ENCODE data around the gene PODXL2. TPM values are rescaled to one million over a fixed set of nuclear protein-coding genes. Genes with fewer than 3 reads are reported as not detected.
A peak's percentile ranks its signal among the peaks of the same experiment; 100 is the strongest.
"Not testable (repeated sequence)": the region's sequence is repeated elsewhere in the genome, so short reads cannot be mapped to it uniquely, and the experiment has no call there.

PODXL2 gene
- total RNA-seq, 1 donor from 2014 or later = 1.0 TPM

DNA sequence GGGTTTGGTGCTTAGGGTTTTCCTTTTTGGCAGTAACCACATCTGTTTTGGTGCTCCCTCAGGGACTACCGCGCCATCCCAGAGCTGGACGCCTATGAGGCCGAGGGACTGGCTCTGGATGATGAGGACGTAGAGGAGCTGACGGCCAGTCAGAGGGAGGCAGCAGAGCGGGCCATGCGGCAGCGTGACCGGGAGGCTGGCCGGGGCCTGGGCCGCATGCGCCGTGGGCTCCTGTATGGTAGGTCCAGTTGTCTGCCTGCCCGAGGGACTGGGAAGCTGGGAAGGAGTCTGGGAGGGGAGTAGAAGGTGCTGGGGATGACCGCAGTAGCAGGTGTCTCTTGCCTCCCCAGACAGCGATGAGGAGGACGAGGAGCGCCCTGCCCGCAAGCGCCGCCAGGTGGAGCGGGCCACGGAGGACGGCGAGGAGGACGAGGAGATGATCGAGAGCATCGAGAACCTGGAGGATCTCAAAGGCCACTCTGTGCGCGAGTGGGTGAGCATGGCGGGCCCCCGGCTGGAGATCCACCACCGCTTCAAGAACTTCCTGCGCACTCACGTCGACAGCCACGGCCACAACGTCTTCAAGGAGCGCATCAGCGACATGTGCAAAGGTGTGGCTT, 24.3 kb upstream of the PODXL2 start:
- no peak for DNase-seq (ENCODE audit: low read depth in 2 of 2)

DNA sequence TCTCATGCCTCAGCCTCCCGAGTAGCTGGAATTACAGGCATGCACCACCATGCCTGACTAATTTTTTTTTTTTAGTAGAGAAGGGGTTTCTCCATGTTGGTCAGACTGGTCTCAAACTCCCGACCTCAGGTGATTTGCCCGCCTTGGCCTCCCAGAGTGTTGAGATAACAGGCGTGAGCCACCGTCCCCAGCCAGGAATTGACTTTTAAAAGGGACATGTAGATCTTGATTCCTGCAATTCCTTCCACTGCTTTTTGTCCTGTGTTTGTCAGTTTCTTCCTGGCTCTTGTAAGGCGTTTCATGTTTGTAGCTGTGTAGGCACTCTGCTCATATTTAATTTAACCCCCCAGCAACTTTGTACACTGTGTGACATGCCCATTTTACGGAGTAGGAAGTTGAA, 23.4 kb upstream of the PODXL2 start:
- not testable (repeated sequence) for DNase-seq (ENCODE audit: low read depth in 2 of 2)

DNA sequence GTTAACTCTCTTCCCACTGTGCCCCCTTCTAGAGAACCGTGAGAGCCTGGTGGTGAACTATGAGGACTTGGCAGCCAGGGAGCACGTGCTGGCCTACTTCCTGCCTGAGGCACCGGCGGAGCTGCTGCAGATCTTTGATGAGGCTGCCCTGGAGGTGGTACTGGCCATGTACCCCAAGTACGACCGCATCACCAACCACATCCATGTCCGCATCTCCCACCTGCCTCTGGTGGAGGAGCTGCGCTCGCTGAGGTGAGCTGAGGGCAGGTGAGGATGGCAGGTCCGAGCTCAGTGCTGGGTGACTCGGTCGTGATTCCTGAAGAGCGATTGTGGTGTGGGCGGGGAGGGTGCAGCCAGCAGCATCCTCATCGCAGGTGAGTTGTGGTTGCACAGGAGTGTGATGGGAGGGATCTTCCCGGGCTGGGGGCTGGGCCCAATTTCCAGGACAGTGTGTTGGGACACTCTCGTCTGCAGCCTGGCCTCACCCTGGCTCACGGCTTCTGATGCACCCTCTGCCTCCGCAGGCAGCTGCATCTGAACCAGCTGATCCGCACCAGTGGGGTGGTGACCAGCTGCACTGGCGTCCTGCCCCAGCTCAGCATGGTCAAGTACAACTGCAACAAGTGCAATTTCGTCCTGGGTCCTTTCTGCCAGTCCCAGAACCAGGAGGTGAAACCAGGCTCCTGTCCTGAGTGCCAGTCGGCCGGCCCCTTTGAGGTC, 22.7 kb upstream of the PODXL2 start:
- no peak for DNase-seq (ENCODE audit: low read depth in 2 of 2)

DNA sequence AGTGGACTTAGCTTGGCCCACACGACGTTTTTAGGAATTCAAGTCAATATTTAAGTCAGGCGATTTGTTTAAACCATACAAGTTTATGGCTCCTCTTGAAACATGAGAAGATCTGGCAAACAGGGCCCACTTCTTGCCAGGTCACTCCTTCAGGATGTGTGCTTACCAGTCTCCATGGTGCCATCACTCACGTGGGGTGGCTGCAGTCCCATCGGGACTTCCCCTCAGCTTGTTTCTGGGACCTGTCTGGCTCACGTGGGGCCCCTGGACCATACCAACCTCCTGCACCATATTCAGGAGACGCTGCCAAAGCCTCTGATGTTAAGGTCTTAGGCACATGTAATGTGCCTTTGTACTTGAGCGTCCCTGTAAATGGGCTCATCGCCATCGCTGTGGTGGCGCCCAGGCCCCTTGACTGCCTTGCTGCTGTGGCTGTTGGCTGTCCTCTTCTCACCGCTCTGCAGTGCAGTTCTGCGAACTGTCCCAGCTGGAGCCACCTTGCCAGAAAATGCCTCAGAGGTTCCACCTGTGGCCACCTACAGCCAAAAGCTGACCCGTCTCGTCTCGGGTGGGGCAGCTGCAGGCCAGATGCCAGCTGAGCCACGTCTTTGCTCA, 21.9 kb upstream of the PODXL2 start:
- DNase-seq (ENCODE audit: low read depth in 2 of 2) = no peak

DNA sequence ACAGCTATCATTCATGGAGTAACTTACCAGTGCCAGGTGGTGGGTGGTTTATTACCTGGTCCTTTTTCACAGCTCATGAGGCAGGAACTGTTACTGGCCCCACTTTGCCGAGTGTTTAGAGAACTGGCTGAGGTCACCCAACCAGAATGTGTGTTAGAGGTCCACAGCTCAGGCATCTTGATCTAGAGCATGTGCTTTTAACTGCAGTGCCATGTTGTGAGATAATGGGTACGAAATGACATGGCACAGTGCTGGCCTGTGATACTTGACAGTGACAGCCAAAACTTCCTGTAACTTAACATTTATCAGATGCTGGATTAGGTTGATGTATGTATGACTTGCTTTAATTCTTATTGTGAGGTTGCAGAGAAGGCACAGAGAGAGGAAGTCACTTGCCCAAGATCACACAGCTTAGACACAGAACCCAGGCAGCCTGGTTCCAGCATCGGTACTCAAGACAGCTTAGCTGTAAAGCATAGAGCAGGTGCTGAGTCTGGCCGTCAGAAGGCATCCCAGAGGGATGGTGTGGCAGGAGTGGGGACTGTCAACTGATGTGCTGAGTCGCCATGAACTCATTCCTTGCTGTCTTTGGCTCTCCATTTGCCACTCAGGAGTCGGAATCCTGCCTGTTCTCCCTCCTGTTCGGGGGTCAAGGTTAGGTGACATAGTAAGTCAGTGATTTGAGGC, 21.2 kb upstream of the PODXL2 start:
- DNase-seq (ENCODE audit: low read depth in 2 of 2) = no peak

DNA sequence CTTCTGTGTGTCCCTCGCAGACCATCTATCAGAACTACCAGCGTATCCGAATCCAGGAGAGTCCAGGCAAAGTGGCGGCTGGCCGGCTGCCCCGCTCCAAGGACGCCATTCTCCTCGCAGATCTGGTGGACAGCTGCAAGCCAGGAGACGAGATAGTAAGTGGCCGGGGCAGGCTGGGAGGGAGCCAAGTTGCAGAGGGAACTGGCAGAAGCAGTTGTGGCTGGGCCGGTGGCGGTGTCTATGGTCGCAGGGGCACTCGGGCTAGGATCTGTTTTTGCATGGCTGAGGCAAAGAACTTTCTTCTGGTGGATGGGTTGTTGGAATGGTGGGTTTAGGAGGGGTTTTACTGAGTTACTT, 20.6 kb upstream of the PODXL2 start:
- no peak for DNase-seq (ENCODE audit: low read depth in 2 of 2)

DNA sequence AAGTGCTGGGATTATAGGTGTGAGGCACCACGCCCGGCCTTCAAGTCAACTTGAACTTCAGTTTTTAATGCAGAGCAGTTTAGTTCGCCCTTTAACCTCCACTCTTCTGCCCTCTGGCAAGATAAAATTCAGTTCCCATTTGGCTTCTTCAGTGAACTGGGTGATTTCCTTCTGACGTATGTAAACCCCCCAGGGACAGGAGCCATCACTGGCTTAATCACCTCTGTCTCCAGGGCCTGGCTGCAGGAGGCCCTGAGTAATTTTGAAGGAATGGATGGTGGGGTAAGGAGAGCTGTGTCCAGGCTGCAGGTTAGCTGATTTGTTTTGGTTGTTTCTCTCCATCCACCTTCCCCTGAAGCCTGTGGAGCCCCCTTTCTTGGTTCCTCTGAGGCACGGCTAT, 18.9 kb upstream of the PODXL2 start:
- DNase-seq (ENCODE audit: low read depth in 2 of 2) = no peak

DNA sequence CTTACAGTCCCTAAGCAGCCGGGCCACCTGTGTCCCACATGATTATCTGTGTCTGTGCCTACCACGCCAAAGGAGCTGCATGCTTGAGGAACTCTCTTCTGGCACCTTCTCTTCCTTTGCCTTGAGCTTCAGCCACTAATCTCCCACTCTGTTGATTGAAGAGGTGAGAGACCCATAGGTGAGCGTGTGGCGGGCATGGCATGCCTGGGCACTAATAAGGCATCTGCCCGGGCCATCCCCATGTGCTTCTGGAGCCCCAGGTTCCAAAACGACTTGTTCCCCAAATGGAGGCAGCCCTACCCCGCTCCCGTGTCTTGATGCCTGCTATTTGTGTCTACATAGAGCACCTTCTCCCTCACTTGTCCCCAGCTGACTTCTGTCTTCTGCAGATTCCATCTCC, 17.7 kb upstream of the PODXL2 start:
- no peak for DNase-seq (ENCODE audit: low read depth in 2 of 2)

DNA sequence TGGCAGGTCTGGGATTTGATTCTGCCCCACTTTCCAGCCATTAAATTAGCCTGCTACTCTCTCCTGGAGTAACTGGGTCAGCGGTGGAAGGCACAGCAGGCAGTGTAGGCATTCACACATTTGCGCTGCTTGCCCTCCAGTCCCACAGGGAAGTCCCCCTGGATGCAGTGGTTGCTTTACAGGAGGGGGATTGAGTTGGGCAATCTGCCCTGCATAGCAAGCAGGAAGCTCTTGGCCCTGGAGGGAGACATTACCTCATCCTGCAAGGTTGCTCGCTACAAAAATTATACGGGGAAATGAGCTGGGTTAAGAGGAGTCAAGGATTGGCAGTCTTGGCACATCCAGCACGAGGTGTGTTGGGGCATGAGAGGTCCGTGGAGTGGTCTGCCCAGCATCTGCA, 16.0 kb upstream of the PODXL2 start:
- peak in 1 of 2 donors; percentile 62 for DNase-seq (ENCODE audit: low read depth in 2 of 2)

DNA sequence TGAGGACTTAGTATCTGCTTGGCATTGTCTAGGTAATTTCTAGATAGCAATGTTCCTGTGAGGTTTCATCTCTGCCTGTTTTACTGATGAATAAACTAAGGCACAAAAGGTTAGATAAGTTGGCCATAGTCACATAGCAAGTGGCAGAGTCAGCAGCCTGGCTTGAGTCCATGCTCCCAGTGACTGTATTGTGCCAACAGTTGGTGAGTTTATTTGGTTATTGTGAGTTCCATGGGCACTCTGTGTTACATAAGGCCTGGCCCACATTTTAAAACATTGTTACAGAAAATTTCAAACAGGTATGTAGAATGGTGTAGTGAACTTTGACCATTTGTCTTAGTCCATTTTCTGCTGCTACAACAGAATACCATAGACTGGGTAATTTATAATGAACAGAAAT, 15.6 kb upstream of the PODXL2 start:
- DNase-seq (ENCODE audit: low read depth in 2 of 2) = no peak

DNA sequence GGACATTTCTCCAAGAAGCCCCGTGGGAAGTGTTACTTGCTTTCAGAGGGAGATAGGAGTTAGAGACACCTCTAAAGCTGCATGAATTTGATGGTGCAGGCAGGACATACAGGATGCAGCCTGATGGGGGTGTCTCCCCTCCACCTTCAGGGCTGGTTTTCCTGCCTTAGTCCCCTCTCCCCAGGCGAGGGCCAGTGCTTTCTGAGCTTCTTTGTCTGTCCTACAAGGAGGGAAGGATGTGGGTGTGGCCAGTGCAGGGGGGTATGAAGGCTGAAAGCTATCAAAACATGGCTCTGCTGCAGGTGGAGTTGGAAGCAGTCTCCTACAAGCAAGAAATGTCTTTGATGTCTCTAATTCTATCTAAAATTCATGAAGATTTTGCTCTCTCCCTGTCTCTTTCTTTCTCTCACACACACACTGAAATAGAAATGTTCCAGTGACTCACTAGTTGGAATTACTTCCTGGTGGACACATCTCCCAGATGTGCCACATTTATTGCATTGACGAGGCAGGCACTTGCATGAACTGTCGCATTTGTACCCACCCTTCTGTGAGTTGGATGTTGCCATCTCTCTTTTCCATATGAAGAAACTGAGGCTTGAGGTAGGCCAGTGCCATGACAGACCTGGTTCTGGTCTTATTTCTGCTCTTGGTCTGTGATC, 13.9 kb upstream of the PODXL2 start:
- no peak for DNase-seq (ENCODE audit: low read depth in 2 of 2)

DNA sequence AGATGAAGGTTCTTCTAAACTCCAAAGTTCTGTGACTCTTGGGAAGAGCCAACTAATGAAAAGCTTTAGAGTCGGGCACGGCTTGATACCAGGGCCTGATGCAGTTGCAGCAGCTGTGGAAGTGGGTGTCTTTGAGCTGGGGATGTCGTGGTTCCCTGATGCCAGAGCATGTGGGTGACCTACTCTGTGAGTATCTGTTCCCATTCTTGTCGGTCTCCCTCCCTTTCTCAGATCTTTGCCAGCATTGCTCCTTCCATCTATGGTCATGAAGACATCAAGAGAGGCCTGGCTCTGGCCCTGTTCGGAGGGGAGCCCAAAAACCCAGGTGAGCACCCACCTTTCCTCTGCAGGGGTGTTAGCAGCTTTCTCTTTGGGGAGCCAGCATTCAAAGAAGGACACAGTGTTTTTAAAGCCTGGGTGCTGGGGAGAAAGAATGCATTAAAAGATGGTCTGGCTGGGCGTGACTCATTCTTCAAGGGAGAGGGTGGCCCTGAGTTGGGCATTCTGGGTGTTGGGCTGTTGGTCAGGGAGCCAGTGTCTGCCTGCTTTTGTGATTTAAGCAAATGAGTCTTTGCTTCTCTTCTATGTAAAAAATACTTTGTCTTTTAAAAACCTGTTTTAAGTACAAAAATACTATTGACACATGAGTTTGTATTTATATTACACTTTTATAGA, 13.2 kb upstream of the PODXL2 start:
- DNase-seq (ENCODE audit: low read depth in 2 of 2) = no peak

DNA sequence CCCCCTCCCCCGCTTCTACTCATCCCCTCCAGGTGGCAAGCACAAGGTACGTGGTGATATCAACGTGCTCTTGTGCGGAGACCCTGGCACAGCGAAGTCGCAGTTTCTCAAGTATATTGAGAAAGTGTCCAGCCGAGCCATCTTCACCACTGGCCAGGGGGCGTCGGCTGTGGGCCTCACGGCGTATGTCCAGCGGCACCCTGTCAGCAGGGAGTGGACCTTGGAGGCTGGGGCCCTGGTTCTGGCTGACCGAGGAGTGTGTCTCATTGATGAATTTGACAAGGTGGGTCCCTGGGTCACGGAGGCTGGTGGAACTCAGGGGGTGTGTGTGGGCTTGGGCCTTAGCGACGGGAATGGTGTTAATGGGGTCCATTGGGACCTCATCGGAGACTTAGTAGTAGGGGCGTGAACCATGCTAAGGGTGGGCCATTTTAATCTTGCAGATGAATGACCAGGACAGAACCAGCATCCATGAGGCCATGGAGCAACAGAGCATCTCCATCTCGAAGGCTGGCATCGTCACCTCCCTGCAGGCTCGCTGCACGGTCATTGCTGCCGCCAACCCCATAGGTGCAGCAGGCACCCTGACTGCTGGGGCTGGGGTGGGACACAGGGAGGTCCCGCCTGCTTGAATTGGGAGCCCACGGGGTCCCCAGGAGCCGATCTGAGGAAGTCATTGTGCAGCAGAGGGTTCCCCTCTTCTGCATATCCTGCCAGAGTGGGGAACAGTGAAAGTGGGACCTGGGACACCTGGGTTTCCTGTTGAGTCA, 12.0 kb upstream of the PODXL2 start:
- DNase-seq (ENCODE audit: low read depth in 2 of 2) = no peak

DNA sequence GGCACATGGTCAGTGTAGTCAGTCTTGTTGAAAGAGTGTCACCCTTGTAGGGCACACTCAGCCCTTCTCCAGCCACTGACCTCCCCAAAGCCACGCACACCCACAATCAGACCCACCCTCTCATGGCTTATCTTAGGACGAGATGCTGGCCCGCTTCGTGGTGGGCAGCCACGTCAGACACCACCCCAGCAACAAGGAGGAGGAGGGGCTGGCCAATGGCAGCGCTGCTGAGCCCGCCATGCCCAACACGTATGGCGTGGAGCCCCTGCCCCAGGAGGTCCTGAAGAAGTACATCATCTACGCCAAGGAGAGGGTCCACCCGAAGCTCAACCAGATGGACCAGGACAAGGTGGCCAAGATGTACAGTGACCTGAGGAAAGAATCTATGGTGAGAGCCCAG, 10.1 kb upstream of the PODXL2 start:
- DNase-seq (ENCODE audit: low read depth in 2 of 2) = no peak

DNA sequence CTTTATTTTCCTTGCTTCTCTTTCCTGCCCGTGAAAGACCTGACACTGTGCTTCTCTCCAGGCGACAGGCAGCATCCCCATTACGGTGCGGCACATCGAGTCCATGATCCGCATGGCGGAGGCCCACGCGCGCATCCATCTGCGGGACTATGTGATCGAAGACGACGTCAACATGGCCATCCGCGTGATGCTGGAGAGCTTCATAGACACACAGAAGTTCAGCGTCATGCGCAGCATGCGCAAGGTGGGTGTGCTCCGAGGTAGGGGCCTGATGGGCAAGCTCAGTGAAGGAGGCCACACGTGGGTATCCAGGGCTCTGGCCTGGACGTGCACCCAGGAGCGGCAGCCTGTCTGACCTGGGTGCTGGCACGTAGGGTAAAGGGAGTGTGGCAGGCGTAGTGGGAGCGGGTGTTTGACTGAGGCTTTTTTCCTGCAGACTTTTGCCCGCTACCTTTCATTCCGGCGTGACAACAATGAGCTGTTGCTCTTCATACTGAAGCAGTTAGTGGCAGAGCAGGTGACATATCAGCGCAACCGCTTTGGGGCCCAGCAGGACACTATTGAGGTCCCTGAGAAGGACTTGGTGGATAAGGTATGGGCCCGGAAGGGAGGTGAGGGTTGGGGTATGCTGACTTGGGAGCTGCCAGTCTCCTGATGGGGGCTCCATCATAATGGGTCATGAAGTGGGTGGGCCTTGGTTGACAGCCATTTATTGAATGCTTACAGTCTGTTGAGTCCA, 8.2 kb upstream of the PODXL2 start:
- DNase-seq (ENCODE audit: low read depth in 2 of 2) = no peak

DNA sequence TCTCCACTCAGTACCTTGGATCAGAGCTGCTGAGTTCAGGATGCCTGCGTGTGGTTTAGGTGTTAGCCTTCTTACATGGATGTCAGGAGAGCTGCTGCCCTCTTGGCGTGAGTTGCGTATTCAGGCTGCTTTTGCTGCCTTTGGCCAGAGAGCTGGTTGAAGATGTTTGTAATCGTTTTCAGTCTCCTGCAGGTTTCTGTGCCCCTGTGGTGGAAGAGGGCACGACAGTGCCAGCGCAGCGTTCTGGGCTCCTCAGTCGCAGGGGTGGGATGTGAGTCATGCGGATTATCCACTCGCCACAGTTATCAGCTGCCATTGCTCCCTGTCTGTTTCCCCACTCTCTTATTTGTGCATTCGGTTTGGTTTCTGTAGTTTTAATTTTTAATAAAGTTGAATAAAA, 7.0 kb upstream of the PODXL2 start:
- DNase-seq (ENCODE audit: low read depth in 2 of 2) = no peak

DNA sequence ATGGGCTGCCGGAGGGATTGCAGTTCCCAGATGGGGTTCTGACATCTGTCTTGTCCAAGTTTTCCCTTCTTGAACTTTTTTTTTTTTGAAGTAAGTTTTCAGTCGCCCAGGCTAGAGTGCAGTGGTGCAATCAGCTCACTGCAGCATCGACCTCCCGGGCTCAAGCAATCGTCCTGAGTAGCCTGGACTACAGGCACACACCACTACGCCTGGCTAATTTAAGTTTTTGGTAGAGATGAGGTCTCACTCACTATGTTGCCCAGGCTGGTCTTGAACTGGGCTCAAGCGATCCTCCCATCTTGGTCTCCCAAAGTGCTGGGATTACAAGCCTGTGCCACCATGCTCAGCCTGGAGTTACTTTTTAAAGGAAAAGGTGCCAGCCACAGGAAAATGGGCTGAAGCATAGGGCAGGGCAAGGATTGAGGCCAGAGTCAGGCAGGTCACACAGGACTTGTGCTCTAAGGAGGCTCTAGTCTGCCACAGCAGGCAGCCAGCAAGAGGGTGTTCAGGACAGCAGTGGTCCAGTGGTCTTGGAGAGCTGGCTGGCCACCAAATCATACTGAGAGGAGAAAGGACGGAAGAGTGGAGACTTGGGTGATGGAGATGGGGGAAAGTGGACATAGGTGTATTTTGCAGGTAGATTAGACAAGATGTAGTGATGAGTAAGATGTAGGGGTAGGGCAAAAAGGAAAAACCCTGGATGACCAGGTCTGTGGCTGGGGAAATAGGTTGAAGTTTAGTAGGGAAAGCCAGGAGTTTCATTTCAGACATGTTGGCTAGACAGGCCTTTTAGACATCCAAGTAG, 6.0 kb upstream of the PODXL2 start:
- no peak for DNase-seq (ENCODE audit: low read depth in 2 of 2)

DNA sequence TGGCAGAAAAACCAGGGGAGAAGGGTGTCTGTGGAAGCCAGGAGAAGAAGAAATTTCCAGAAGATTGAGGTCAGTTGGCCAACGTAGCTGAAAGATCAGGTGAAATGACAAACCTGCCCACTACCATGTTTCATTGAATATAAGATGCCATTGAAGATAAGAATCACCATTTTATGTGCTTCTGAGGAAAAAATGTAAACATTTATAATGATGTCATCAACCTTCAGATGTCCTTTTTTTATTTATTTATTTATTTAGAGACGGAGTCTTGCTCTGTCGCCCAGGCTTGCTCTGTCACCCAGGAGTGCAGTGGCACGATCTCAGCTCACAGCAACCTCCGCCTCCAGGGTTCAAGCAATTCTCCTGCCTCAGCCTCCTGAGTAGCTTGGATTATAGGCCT, 4.9 kb upstream of the PODXL2 start:
- DNase-seq (ENCODE audit: low read depth in 2 of 2) = no peak

DNA sequence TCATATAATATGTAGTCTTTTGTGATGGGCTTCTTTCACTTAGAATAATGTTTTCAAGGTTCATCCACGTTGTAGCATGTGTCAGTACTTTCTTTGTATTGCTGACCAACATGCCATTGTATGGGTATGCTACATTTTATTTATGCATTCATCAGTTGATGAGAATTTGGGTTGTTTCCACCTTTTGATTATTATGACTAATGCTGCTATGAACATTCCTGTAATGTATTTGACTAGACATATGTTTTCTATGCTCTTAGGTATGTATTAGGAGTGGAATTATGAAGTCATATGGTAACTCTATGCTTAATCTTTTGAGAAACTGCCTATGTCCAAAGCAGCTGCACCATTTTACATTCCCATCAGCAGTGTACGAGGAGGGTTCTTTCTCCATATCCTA, 3.2 kb upstream of the PODXL2 start:
- no peak for DNase-seq (ENCODE audit: low read depth in 2 of 2)
